HG02840 (cell line): ENCODE measurements around the gene SPRR2B.
"Not testable (repeated sequence)": the region's sequence is repeated elsewhere in the genome, so short reads cannot be mapped to it uniquely, and the experiment has no call there.

Experiments used
- ATAC-seq: cut with Tn5 transposase; IDR thresholded peaks from one replicate; pipeline ENCODE4 v1.9.1; 2021; ENCODE audit warnings: mild to moderate bottlenecking, moderate library complexity, moderate number of reproducible peaks; ENCODE audit not compliant: unreplicated experiment, low FRiP score

SPRR2B gene

DNA sequence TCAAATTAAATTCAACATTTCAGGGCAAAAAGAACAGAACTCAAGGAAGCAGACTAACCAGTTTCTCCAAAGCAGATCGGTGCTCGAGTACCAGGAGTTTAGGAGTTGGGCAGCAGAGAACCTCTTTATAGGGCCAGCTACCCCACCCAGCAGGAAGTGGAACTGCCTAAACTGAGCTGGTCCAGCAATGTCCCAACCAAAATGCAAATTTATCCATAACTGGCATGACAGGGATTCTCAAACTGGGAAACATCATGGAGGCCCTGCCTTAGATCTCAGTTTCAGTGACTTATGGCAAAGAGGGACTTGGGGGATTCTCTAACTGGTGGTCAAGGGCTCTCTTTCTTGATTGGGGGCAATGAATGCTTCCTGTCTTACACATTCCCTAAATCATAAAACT lies at the start of gene SPRR2B:
Gene SPRR2B, minus strand, starts transcription at position 101 of the 400 bp plus-strand sequence. CDS start 772 bp downstream, outside the sequence.
- no peak for ATAC-seq

DNA sequence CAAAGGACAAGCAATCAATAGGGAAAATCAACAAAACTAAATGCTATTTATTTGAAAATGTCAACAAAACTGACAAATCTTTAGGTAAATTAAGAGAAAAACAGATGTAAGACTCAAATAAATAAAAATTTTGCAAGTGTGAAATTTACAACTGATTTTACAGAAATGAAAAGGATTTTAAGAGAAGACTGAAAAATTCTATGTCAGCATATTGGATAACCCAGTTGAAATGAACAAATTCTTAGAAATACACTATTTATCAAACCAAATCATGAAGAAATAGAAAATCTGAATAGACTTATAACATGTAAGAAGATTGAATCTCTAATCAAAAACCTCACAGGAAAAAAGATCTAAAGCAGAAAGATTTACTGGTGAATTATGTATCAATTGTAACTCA lies 49.5 kb upstream of the SPRR2B start:
- ATAC-seq, result no peak

DNA sequence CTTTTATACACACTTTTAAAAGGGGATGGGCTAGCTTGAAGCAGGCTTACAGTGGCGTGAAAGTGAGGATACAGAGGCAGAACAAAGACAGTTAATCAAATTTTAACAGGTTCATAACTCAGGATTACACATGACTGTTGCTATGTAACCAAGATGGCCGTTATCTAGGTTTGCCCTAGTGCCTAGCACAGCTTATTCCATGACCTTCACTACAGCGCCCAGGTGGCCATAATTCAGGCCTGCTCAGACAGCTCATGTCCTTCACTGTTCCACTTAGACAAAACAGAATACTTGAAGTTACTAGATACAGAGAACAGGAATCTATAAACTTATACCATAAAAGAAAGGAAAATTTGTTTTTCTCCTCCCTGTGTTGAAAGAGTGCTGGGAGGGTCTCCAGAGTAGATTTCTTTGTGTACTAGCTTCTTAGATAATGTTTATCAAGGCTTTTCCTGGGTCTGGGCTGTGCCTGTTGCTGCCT lies 48.1 kb upstream of the SPRR2B start:
- no peak for ATAC-seq

DNA sequence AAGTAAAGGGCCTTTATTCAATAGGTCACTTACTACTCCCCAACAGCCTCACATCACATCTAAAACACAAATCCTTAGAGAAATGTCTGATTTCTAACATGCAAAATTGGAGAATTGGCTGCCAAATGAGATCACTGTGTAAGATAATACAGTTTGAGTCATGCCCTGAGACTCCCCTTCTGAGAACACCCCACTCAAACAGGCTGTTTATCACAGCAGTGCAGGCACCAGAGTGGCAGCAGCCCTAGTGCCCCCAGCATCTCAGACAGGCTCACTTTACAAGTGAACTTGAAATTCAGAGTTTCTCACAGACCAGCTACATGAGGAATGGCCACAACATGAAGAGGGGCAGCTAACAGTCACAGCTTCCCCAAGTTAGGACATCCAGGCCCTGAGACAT lies 43.9 kb upstream of the SPRR2B start:
- ATAC-seq, result not testable (repeated sequence)

DNA sequence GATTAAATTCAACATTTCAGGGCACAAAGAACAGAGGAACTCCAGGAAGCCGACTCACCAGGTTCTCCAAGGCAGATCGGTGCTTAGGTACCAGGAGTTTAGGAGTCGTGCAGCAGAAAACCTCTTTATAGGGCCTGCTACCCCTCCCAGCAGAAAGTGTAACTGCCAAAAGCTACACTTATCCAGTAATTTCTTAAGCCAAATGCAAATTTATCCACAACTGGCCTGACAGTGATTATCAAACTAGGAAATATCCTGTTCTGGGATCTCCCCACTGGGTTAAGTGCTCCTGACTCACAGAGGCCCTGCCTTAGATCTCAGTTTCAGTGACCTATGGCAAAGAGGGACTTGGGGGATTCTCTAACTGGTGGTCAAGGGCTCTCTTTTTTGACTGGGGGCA lies 42.0 kb upstream of the SPRR2B start, which contains the start of gene SPRR2F:
Gene SPRR2F, minus strand, starts transcription at position 101 of the 400 bp plus-strand sequence. CDS start 783 bp downstream, outside the sequence.
- ATAC-seq, result no peak

DNA sequence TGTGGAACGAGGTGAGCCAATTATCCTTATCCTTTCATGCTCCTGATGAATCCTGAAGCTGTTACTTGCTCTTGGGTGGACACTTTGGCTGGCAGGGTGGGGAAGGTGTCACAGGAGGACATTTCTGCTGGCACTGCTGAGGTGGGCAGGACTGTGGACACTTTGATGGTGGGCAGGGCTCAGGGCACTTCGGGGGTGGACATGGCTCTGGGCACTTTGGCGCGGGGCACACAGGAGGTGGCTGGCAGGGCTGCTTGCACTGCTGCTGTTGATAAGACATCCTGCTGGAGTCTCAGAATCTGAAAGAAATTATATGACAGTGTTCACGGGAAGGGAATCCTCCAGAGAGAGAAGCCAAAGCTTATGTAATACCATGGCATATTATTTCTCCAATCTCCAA lies 41.0 kb upstream of the SPRR2B start:
- ATAC-seq, result not testable (repeated sequence)

DNA sequence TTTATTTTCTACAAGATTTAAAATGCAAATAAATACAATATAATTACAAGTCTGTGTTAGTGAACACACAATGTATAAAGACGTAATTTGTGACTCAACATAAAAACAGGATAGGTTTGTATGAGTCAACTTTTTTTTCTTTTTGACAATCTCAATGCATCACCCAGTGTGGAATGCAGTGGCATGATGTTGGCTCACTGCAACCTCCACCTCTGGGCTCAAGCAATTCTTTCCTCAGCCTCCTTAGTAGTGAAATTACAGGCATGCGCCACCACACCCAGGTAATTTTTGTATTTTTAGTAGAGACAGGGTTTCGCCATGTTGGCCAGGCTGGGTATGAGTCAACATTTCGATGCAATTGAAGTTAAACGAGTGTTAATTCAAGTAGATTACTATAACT lies 28.8 kb upstream of the SPRR2B start:
- ATAC-seq, result no peak

DNA sequence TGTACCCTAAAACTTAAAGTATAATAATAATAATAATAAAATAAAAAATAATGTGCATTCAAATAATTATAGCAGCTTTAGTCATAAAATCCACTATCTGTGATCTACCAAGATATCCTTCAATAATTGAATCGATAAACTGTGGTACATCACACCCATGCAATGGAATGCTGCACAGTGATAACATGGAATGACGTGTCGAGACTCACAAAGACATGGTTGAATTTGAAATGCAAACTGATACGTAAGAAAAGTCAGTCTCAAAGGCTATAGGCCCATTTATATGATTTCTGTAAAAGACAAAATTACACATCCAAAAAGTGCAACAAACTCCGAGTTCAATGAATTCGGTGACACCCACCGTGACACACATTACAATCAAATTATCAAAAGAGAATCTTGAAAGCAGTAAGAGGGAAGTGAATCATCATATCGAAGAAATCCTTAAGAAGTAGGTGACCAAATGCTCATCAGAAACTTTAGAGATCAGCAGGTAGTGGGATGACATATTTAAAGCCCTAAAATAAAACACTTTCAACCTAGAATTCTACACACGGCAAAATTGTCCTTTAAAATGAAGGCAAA lies 28.1 kb upstream of the SPRR2B start:
- ATAC-seq, result no peak

DNA sequence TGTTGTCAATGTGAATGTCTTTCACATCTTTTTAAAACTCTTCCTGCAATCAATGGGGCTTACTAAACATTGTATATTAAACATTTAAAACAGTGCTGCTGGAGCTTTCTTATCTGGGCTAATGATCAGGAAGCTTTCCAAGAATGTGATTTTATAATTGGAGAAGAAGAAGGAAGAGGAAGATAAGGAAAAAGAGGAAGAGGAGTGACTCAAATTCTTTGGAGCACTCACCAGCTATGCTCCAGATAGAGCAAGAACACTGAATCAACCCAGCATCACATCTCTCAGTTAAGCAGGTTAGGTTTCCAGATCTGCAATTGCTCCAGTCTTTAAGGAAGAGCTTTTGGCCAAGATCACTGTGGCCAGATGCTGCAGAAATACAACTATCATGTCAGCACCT lies 24.4 kb upstream of the SPRR2B start:
- no peak for ATAC-seq

DNA sequence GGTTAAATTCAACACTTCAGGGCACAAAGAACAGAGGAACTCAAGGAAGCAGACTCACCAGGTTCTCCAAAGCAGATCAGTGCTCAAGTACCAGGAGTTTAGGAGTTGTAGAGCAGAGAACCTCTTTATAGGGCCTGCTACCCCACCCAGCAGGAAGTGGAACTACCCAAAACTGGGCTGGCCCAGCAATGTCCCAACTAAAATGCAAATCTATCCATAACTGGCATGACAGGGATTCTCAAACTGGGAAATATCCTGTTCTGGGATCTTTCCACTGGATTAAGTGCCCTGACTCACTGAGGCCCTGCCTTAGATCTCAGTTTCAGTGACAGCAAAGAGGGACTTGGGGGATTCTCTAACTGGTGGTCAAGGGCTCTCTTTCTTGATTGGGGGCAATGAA lies 23.0 kb upstream of the SPRR2B start, which contains the start of gene SPRR2E:
Gene SPRR2E, minus strand, starts transcription at position 101 of the 400 bp plus-strand sequence. CDS start 775 bp downstream, outside the sequence.
- ATAC-seq, result no peak

DNA sequence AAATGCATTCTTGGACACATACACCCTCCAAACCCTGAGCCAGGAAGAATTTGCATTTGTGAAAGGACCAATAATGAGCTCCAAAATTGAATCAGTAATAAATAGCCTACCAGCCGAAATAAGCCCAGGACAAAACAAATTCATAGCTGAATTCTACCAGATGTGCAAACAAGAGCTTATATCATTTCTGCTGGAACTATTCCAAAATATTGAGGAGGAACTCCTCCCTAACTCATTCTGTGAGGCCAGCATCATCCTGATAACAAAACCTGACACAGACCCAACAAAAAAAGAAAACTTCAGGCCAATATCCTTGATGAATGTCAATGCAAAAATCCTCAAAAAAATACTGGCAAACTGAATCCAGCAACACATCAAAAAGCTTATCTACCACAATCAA lies 16.2 kb upstream of the SPRR2B start:
- no peak for ATAC-seq

DNA sequence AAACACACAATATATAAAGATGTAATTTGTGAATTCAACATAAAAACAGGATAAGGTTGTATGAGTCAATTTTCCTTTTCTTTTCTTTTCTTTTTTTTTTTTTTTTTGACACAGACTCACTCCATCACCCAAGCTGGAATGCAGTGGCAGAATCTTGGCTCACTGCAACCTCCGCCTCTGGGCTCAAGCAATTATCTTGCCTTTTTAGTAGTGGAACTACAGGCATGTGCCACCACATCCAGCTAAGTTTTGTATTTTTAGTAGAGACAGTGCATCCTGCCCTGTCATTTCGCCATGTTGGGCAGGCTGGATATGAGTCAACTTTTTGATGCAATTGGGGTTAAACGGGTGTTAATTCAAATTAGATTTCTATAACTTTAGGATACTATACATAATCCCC lies 10.3 kb upstream of the SPRR2B start:
- no peak for ATAC-seq

DNA sequence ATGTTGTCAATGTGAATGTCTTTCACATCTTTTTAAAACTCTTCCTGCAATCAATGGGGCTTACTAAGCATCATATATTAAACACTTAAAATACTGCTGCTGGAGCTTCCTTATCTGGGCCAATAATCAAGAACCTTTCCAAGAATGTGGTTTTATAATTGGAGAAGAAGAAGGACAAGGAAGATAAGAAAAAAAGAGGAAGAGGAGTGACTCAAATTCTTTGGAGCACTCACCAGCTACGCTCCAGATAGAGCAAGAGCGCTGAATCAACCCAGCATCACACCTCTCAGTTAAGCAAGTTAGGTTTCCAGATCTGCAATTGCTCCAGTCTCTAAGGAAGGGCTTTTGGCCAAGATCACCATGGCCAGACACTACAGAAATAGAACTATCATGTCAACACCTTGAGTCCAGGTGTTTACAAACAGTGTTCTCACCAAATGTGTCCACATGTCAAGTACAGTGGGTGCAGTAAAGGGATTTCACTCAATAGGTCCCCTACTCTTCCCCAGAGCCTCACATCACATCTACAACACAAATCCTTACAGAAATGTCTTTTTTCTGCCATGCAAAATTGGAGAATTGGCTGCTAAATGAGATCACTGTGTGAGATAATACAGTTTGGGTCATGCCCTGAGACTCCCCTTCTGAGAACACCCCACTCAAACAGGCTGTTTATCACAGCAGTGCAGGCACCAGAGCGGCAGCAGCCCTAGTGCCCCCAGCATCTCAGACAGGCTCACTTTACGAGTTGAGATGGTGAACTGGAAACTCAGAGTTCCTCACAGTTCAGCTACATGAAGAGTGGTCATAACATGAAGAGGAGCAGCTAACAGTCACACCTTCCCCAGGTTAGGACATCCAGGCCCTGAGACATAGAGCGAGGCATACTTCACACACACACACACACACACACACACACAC lies 1.7 kb upstream of the SPRR2B start:
- ATAC-seq, result no peak

DNA sequence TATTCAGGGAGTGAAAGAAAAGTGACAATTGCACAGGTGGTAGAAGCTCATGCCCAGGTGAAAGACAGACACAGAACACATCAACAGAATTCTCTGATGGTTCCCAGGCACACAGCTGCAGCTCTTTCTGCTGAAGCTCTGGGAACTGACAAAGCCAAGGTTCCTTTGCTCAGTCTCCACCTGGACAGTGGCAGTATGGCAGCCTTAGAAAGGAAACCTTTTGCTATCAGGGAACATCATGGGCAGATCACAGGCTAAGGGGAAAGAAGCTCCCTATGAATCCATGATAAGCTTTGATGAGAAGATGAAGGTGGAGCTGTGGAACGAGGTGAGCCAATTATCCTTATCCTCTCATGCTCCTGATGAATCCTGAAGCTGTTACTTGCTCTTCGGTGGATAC lies 1.2 kb downstream of the SPRR2B start:
- ATAC-seq, result no peak

DNA sequence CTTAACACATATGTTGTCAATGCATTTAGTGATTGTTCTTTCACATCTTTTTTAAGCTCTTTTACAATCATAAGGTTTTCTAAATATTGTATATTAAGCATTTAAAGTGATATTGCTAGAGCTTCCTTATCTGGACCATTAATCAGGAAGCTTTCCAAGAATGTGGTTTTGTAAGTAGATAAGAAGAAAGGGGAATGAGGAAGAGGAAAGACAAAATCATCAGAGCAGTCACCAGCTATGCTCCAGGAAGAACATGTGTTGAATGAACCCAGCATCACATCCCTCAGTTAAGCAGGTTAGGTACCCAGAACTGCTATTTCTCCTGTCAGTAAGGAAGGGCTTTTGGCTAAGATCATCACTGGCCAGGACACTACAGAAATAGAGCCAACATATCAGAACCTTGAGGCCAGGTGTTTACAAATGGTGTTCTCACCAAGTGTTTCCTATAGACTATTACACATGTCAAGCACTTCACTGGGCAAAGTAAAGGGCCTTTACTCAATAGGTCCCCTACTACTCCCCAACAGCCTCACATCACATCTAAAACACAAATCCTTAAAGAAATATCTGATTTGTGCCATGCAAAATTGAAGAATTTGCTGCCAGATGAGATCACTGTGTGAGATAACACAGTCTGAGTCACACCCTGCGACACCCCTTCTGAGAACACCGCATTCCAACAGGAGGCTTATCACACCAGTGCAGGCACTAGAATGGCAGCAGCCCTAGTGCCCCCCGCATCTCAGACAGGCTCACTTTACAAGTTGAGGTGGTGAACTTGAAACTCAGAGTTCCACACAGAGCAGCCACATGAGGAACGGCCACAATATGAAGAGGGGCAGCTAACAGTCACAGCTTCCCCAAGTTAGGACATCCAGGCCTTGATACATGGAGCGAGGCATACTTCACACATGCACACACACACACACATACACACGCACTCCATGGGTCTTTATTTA lies 12.3 kb downstream of the SPRR2B start:
- ATAC-seq, result no peak

DNA sequence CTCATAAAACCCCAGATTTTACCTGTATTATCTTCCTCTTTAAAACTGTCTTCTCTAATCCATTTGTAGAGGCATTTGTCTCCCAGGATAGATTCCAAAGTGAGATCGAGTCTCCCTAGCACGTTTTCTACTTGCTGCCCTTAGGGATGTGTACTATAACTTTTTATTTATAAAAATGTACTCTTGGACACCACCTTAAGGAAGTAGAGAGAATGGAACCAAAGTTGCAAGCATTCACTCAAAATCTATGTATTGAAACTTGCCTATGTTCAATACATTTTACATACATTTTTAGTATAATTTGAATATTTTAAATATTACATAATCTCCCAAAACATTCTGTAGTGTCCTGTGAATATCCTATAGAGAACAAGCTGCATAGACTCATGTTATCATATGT lies 13.3 kb downstream of the SPRR2B start:
- ATAC-seq, result no peak

DNA sequence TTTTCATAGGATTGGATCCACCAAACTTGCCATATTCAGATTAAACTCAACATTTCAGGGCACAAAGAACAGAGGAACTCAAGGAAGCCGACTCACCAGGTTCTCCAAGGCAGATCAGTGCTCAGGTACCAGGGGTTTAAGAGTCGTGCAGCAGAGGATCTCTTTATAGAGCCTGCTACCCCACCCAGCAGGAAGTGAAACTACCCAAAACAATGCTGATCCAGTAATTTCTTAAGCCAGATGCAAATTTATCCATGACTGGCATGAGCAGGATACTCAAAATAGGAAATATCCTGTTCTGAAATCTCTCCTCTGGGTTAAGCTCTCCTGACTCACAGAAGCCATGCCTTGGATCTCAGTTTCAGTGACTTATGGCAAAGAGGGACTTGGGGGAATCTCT lies 14.0 kb downstream of the SPRR2B start, which contains the start of gene SPRR2A:
Gene SPRR2A, minus strand, starts transcription at position 138 of the 400 bp plus-strand sequence. CDS start 777 bp downstream, outside the sequence.
- no peak for ATAC-seq

DNA sequence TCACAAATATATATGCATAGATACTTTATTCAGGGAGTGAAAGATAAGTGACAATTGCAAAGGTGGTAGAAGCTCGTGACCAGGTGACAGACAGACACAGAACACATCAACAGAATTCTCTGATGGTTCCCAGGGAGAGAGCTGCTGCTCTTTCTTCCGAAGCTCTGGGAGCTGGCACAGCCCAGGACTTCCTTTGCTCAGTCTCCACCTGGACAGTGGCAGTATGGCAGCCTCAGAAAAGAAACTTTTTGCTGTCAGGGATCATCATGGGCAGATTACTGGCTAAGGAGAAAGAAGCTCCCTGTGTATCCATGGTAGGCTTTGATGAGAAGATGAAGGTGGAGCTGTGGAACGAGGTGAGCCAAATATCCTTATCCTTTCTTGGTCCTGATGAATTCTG lies 15.3 kb downstream of the SPRR2B start:
- not testable (repeated sequence) for ATAC-seq

DNA sequence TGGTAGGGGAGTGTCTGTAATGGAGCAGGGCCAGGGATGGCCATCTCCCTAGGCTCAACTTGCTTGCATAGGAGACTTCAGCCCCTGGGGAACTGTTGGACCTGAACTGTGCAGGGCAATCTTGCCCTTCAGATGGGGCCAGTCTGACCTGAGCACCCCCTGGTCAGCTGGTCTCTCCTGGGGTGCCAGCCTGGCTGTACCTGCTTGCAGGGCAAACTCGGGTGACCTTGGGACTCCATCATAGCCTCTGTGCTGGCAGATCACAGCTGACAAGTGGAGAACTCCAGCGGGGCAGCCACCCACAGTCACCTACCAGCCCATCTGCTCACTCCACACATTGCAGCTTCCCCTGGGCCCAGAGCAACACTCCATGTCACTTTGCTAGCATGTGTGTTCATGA lies 22.2 kb downstream of the SPRR2B start:
- ATAC-seq, result no peak

DNA sequence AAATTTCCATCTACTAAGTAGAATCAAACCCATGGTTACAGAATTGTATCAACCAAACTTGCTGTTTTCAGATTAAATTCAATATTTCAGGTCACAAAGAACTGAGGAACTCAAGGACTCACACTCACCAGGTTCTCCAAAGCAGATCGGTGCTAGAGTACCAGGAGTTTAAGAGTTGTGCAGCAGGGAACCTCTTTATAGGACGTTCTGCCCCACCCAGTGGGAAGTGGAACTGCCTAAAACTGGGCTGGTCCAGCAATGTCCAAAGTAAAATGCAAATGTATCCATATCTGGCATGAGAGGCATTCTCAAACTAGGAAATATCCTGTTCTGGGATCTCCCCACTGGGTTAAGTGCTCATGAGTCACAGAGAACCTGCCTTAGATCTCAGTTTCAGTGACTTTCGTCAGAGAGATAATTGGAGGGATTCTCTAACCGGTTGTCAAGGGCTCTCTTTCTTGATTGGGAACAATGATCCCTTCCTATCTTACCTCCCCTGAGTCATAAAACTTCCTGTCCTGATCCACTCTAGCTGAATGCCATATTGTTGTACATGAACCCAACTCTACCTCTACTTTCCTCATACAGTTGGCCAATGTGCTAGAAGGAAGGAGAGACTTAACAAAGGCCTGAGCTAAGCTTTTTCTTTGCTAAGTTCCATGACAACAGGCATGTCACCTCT lies 30.3 kb downstream of the SPRR2B start, which contains the start of gene SPRR2D:
Gene SPRR2D, minus strand, starts transcription at position 171 of the 682 bp plus-strand sequence. CDS start 774 bp downstream, outside the sequence.
- no peak for ATAC-seq
